Germinal center (tissue), 1 donor: Measurements from ENCODE around the gene RBBP8NL.

Experiments
- DNase-seq: peaks from one replicate; pipeline ENCODE4 v3.0.0; 2012; ENCODE audit warnings: mixed read lengths, low spot score

RBBP8NL gene

DNA sequence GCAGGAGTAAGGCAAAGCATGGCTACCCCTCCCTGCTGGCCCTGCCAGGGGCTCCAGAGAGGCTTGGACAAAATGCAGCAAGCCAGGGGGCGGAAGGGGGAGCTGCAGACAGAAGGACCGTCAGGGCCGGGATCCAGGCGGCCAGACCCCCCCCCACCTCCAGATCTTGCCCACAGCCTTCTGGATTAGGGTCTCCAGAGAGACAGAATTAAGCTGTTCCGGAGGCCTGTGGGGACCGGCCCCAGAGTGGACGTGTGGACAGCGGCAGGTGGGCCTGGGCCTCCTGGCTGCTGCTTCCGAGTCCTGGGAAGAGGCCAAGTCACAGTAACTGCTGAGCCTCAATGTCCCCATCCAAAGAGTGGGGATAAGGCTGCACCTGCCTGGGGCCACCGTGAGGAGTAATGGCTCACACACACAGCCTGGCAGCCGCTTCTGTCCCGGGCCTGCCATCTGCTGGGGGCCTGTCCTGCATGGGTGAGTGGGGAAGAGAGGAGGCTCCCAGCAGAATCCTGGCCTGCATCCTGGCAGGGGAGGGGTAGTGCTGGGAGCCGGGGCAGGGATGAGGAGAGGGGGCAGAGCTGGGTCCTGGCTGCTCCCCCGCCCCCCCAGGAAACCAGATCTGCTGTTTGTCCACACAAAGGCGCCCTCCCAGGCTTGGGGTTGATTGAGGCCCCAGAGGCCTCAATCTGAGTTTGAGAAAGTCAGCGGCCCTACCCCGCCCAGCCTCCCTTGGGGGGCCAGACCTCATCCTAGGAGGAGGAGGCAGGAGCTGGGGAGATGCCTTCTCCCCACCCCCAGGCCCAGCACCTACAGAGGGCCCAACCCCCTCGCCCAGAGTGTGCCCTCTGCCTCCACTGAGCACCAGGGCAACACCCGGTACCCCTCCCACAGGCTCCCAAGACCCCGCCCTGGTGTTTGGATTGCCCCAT, 64.1 kb downstream of the RBBP8NL start:
- no peak for DNase-seq

DNA sequence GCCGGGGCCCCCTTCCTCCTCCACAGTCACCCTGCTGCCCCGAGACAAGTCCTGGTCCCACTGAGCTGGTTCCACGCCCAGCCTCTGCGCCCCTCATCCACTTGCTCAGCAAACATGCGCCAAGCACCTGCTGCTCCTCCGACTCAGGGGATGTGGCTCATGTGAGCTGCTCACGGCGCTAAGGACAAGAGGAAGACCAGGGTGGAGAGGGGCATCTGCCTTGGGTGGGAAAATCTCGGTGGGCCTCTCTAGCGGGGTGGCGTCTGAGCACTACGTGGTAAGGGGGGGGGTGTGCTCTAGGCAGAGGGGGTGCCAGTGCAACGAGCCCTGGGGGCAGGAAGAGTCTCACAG, 64.8 kb downstream of the RBBP8NL start:
- DNase-seq, result no peak

GRCh38 chr20:62361799-62362589, 65.3 kb downstream of the RBBP8NL start:
- no peak for DNase-seq

DNA sequence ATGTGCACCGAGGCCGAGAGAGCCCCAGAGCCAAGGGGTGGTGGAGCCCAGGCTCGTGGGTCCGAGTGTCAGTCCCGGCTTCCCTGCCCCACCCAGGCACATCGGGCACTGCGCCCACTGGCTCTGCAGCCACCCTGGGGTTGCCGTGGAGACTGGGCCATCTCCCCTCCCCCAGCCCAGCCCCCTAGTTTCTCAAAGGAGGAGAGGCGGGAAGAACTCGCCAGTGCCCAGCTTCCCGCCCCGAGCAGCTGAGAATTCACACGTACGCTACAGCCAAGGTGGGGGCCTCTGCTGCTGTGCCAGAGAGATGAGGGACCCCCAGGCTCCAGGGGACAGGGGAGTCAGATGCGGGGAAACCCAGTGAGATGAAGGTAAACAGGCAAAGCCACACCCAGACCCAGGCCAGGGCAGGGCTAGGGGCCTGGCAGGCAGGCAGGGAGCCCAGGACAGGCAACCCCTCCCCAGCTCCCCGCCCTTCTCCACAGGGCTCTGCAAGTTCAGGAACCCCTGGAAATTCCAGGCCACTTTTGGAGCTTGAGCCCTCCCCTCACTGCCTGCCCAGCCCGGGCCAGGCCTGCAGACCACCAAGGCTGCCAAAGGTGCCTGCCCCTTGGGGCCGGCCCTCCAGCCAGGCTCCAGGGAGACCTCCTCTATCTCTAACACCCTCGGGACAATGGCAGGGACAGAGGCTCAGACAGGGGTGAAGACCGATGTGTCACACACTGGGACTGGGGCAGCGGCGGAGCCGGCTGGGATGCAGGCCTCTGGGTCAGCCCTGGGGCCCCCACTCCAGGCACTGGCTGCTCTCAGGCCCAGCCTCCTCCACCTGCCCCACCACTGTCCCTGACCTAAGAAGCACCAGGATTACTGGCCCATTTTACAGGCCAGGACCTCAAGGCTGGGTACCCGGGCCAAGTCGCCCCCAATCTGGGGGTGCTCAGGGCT, 66.2 kb downstream of the RBBP8NL start:
- no peak for DNase-seq
